HG02938 (cell line): ENCODE results near the gene DNAI4.
A peak's percentile ranks its signal among the peaks of the same experiment; 100 is the strongest.

ENCODE experiments used
- ATAC-seq: cut with Tn5 transposase; IDR thresholded peaks from one replicate; pipeline ENCODE4 v1.9.1; 2021; ENCODE audit warnings: mild to moderate bottlenecking, moderate library complexity; ENCODE audit not compliant: unreplicated experiment

DNAI4 gene

GRCh38 chr1:66770240-66770639, 154.4 kb downstream of the DNAI4 start:
- no peak for ATAC-seq

DNA sequence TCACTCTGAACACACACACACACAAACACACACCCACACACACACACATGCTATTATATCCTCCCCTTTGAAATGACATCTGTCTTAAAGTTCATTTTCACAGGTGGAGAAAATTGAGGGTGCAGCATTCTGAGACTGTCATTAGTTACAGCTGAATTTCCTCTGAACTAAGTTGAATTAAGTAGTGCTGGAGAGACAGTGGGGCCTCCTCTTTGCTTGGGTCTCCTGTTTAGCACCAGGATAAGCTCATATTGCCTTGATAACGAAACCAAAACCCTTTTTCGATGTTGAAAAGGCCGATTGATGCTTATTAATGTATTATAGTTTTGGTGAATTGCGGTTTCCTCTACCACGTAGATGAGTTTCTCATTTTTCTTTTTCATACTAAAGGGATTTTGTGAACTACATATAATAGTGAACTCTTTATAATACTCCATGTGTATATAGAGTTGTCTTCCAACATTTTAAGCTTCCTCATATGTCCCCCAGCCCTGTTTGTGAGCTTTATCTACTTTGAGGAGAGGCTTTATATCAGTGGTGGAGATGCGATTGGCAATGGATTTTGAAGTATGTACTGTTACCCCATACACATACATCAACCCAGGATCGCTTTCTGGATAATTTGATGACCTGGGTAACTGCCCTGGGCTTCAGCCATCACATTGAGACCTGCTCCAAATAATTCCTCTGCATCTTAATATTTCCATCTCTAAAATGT, 155.0 kb downstream of the DNAI4 start:
- no peak for ATAC-seq

DNA sequence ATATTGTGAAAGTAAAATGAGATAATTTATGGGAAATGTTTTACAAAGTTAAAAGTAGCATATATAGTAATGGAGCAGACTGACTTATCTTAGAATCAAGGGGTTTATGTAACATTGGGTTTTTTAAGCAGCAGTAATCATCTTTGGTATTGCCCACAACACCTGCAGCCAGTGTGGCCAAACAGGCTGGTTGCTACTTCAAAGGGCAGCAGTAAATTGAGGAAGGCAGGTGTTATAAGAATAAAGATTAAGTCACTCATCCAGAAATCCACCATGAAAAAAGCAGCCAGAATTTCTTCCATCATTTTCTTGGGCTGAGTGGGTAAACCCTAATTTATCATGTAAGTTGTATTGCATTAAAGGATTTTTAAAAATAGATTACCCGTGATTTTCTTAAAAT, 155.7 kb downstream of the DNAI4 start:
- ATAC-seq, result no peak

GRCh38 chr1:66767626-66768025, 157.0 kb downstream of the DNAI4 start:
- ATAC-seq, result no peak

DNA sequence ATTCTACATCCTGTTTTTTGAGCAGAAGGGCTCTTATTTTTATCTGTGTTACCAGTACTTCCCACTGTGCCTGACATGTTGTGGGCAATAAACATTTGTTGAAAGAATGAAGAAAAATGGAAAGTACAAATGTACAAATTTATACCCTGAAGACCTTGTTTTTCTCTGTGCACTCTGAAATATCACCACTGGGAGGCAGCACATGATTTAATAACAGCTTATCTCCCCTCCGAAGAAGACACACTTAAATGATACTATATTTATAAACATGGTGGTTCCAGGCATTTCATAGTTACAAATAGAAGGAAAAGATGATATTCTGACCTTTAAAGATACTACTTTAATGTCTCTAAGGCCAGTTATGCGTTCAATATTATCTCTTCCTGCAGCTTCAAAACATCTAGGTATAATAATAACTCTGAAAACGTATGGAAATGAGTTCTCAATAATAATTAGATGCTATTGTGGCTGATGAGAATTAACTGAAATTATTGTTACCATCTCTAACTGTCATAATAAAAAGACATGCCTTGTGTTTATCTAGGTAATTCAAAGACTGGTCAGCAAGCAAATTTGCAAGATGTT, 159.6 kb downstream of the DNAI4 start:
- peak; percentile 71 for ATAC-seq
